Measurements from ENCODE around the gene ZNF407. TPM values are rescaled to one million over a fixed set of nuclear protein-coding genes. Genes with fewer than 3 reads are reported as not detected.

Gene ZNF407
- total and polyA plus RNA-seq, 2 experiments from 2014 or later = 2.1 to 10.4 TPM

- Histone ChIP-seq H4K20me1 (replicated peaks; ENCODE audit: insufficient read depth) (no peaks in the 10 kb centered on the region), H3K9me2 (ENCODE audit: insufficient read depth) (peaks cover 9% of the 10 kb centered on the region), H3K4me3 (no peak overlapping the region), H2AFZ (no peak overlapping the region), H3K36me3 (ENCODE audit: insufficient read depth) (no peaks in the 10 kb centered on the region), H3K27me3 (ENCODE audit: insufficient read depth) (no peaks in the 10 kb centered on the region), H3K27ac (ENCODE audit: low read depth) (no peak overlapping the region), H3K4me1 (ENCODE audit: insufficient read depth) (no peaks in the 10 kb centered on the region), H3F3A (replicated peaks; ENCODE audit: low read depth) (no peaks in the 10 kb centered on the region), H3K4me2 (no peak overlapping the region), H3K79me2 (replicated peaks; ENCODE audit: insufficient read depth) (no peaks in the 10 kb centered on the region)
- DNase-seq (ENCODE audit: low spot score) = no peak
- Mint-ChIP-seq H3K27ac (no peak overlapping the region), H3K9me3 (peaks cover 5% of the 10 kb centered on the region; the same call in 1 of the 3 replicates), H3K27me3 (ENCODE audit: insufficient read depth, low read depth, poor library complexity) (peaks cover 2% of the 10 kb centered on the region), H3K4me1 (peaks cover 2% of the 10 kb centered on the region), H3K36me3 (ENCODE audit: low read depth) (no peaks in the 10 kb centered on the region; the same call in 2 of the 3 replicates), H3K4me3 (no peak overlapping the region)
- TF ChIP-seq JUNB (IDR thresholded peaks at IDR 0.05; ENCODE audit: unreplicated experiment) (no peak), EZH2phosphoT487 (IDR thresholded peaks at IDR 0.05; ENCODE audit: unreplicated experiment) (no peak), STAT1 (IDR thresholded peaks at IDR 0.05; ENCODE audit: unreplicated experiment) (no peak), ZNF462 (CRISPR knock-in tag; IDR thresholded peaks at IDR 0.05) (no peak), EZH2 (IDR thresholded peaks at IDR 0.05; ENCODE audit: low read depth, unreplicated experiment) (no peak), NANOG (IDR thresholded peaks at IDR 0.05; ENCODE audit: borderline replicate concordance) (no peak), ZNF114 (CRISPR knock-in tag; IDR thresholded peaks at IDR 0.05) (no peak), REST (IDR thresholded peaks at IDR 0.05; ENCODE audit: unreplicated experiment) (no peak), CREB1 (CRISPR knock-in tag; IDR thresholded peaks at IDR 0.05; ENCODE audit: low read depth) (no peak), CTCF (conservative IDR thresholded peaks at IDR 0.05; ENCODE audit: low read depth in 2 of 2) (no peak), ZNF331 (CRISPR knock-in tag; IDR thresholded peaks at IDR 0.05; ENCODE audit: low read depth) (no peak), ETS1 (IDR thresholded peaks at IDR 0.05) (no peak), POLR2AphosphoS5 (IDR thresholded peaks at IDR 0.05; ENCODE audit: low read depth) (no peak)
- ATAC-seq = no peak
These were observed 370.3 kb downstream of the ZNF407 start for GRCh38 chr18:74967979-74968378.
